8988T (cell line): ENCODE results near the gene GPR161.

ENCODE experiments used
- DNase-seq: peaks from one replicate; pipeline ENCODE4 v3.0.0; 2011

Gene GPR161

GRCh38 chr1:168146626-168147025 lies 9.9 kb upstream of the GPR161 start:
- no peak for DNase-seq

- DNase-seq: no peak
These were observed 9.4 kb upstream of the GPR161 start for GRCh38 chr1:168146160-168146539.

- peak; percentile 75 for DNase-seq
These were observed 8.7 kb upstream of the GPR161 start for GRCh38 chr1:168145184-168146159.

GRCh38 chr1:168141871-168142385 lies 5.2 kb upstream of the GPR161 start:
- no peak for DNase-seq

GRCh38 chr1:168139070-168139469 lies 2.3 kb upstream of the GPR161 start:
- no peak for DNase-seq

GRCh38 chr1:168138134-168138533 lies 1.4 kb upstream of the GPR161 start:
- DNase-seq: no peak

- no peak for DNase-seq
These were observed 738 bp upstream of the GPR161 start for GRCh38 chr1:168137515-168137821.

GRCh38 chr1:168135921-168136708 lies 615 bp downstream of the GPR161 start:
- peak; percentile 34 for DNase-seq

GRCh38 chr1:168135116-168135920 lies 1.4 kb downstream of the GPR161 start:
- DNase-seq: no peak

- no peak for DNase-seq
These were observed 2.1 kb downstream of the GPR161 start for GRCh38 chr1:168134642-168135041.

- no peak for DNase-seq
These were observed 2.6 kb downstream of the GPR161 start for GRCh38 chr1:168134132-168134531.

- DNase-seq: no peak
These were observed 6.8 kb downstream of the GPR161 start for GRCh38 chr1:168129933-168130332.

GRCh38 chr1:168127503-168127902 lies 9.2 kb downstream of the GPR161 start:
- DNase-seq: no peak

GRCh38 chr1:168125051-168125450 lies 11.7 kb downstream of the GPR161 start:
- DNase-seq: no peak

- no peak for DNase-seq
These were observed 15.2 kb downstream of the GPR161 start for GRCh38 chr1:168121401-168122011.

- DNase-seq: no peak
These were observed 17.0 kb downstream of the GPR161 start for GRCh38 chr1:168119750-168120149.

GRCh38 chr1:168116327-168116799 lies 20.4 kb downstream of the GPR161 start:
- no peak for DNase-seq

- no peak for DNase-seq
These were observed 21.9 kb downstream of the GPR161 start for GRCh38 chr1:168114845-168115244.

- DNase-seq: no peak
These were observed 23.9 kb downstream of the GPR161 start for GRCh38 chr1:168112673-168113305.

- no peak for DNase-seq
These were observed 25.7 kb downstream of the GPR161 start for GRCh38 chr1:168110896-168111545.

GRCh38 chr1:168106274-168106673 lies 30.5 kb downstream of the GPR161 start:
- no peak for DNase-seq
